HCT116 (cell line): ENCODE data around the gene LRFN2.

ENCODE experiments used
- CEBPB ChIP-seq: IDR thresholded peaks from 2 replicates; pipeline ENCODE4 v1.6.1; 2012; ENCODE audit warnings: low read depth
- CTCF ChIP-seq, 3 experiments: fragments of 200-600 bp in 1 of 3; sonication (generic) in 1 of 3; IDR thresholded peaks in 2 of 3; conservative IDR thresholded peaks in 1 of 3; 2 replicates each; pipeline ENCODE4 v1.5.1; 2012 to 2017; ENCODE audit warnings: low read depth in 2 of 3, low read length in 2 of 3, antibody characterized with exemption in 1 of 3, borderline replicate concordance in 1 of 3, control low read depth in 1 of 3, mild to moderate bottlenecking in 1 of 3, mixed read lengths in 1 of 3, mixed run types in 1 of 3, moderate library complexity in 1 of 3; ENCODE audit not compliant: insufficient read depth in 1 of 3
- EZH2 ChIP-seq: fragments of 200-600 bp; sonication (generic); IDR thresholded peaks from 2 replicates; pipeline ENCODE4 v1.6.1; 2017; ENCODE audit warnings: antibody characterized with exemption, mixed run types
- EZH2phosphoT487 ChIP-seq: fragments of 200-600 bp; IDR thresholded peaks from 2 replicates; pipeline ENCODE4 v1.6.1; 2018; ENCODE audit warnings: antibody characterized with exemption, borderline replicate concordance
- FOSL1 ChIP-seq: IDR thresholded peaks from 2 replicates; pipeline ENCODE4 v1.6.1; 2012; ENCODE audit warnings: low read depth
- POLR2AphosphoS5 ChIP-seq: IDR thresholded peaks from 2 replicates; pipeline ENCODE4 v1.6.1; 2011; ENCODE audit warnings: mild to moderate bottlenecking, low read depth, low read length, moderate library complexity
- ZFX ChIP-seq: fragments of 450-650 bp; IDR thresholded peaks from 2 replicates; pipeline ENCODE4 v1.6.1; 2017
- ZNF274 ChIP-seq: fragments of 200-500 bp; sonication (Bioruptor generic); IDR thresholded peaks from 2 replicates; pipeline ENCODE4 v1.6.1; 2014; ENCODE audit warnings: mild to moderate bottlenecking, low read depth, low read length, inconsistent platforms

- TF ChIP-seq CEBPB (no peak), CTCF (IDR thresholded peaks at IDR 0.05 in 2 of 3, conservative IDR thresholded peaks at IDR 0.05 in 1 of 3; ENCODE audit: borderline replicate concordance in 1 of 3, insufficient read depth in 1 of 3, low read depth in 2 of 3, low read length in 2 of 3) (no peak), ZFX (no peak), EZH2phosphoT487 (no peak), EZH2 (no peak), FOSL1 (no peak), POLR2AphosphoS5 (no peak), ZNF274 (no peak)
Measured at GRCh38 chr6:40359808-40360207, 227.4 kb downstream of the LRFN2 start.
